GM18868 (cell line): Measurements from ENCODE around the gene ENTPD6.
"Not testable (repeated sequence)": the region's sequence is repeated elsewhere in the genome, so short reads cannot be mapped to it uniquely, and the experiment has no call there.

ENCODE experiments used
- ATAC-seq: cut with Tn5 transposase; IDR thresholded peaks from one replicate; pipeline ENCODE4 v1.9.1; 2021; ENCODE audit warnings: mild to moderate bottlenecking, moderate library complexity; ENCODE audit not compliant: unreplicated experiment

The ENTPD6 gene

GRCh38 chr20:25254986-25255680, 59.6 kb downstream of the ENTPD6 start:
- no peak for ATAC-seq

- ATAC-seq, result no peak
These were observed 60.8 kb downstream of the ENTPD6 start for GRCh38 chr20:25256226-25256859.

GRCh38 chr20:25257130-25257529, 61.6 kb downstream of the ENTPD6 start:
- ATAC-seq, result no peak

DNA sequence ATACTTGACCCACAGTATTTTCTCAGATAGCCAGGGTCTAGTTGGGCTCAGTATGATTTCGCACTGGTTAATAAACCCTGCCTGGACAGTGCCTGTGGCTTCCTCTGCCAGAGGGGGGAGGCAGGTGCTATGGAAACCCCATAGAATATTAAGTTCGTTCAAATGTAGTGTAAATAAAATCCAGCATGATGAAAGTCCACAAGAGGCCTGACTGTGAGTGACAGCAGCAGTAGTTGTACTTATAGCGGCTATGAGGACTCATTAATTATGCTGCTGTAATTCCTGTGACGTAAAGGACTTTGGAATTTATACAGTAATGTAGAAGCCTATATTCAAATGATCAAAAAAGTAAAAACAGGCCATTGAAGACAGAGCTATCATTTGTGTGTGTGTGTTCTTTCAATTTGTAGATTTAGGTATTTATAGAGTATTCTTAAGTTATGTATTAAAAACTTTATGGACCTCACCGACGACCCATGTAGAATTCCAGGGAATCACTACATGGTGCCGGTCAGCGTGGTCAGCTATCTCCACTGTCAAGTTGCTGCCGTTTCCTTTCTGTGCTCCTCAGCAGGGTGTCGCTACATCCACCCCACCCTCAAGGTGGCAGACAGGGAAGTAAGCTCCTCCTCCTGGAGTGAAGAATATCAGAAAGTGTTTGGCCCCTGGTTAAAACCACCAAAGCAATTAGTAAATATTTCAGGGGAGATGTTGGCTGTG, 62.4 kb downstream of the ENTPD6 start:
- no peak for ATAC-seq

DNA sequence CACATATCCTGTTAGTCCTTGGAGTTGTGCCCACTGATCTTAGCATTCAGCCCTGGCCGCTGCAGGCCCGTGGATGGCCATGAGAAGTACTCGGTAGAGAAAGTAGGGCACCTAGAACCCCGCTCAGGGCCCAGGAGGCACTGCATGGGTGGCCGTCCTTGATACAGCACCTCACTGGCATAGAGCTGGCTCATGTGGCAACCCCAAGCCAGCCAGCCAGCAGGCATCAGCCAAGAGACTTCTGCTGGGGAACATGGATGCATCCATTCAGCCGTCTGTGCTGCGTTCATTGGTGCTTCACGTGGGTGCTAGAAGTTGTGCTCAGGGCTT, 62.9 kb downstream of the ENTPD6 start:
- no peak for ATAC-seq

GRCh38 chr20:25258828-25259227, 63.3 kb downstream of the ENTPD6 start:
- no peak for ATAC-seq

GRCh38 chr20:25259358-25259757, 63.8 kb downstream of the ENTPD6 start:
- ATAC-seq, result no peak

GRCh38 chr20:25259788-25260254, 64.3 kb downstream of the ENTPD6 start:
- no peak for ATAC-seq

GRCh38 chr20:25260770-25261437, 65.4 kb downstream of the ENTPD6 start:
- ATAC-seq, result not testable (repeated sequence)

DNA sequence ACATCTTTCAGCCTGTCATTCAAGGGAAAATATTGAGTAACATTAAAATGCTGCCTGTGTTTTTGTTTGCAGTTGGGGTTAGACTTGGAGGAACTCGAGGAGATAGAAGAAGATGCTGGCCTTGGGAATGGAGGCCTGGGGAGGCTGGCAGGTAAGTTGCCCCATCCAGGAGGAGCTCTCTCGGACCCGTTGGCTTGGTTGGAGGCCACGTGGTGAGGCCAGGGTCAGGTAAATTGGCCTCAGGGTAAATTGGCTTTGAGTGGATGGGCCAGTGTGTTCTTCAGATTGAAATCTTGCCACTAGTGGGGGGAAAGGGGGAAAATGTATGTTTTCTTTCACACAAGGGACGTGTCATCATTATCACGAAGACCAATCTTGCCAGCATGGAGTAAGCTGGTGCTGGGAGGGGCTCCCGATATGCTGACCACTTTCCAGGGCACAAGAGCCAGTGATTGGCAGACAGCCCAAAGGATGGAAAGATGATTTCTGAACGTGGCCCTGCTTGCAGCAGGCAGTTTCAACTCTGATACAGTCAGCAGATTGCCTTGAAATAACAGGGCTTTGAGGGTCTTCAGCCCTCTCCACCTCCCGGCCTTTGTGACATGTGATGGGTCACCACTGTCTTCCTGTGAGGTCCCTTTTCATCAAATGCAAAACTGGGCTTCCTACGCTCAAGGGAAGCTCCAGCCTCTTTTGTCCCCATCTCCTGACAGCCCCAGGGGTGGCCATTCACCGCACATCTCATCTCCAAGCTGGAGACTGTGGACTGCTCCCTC, 73.7 kb downstream of the ENTPD6 start:
- ATAC-seq, result no peak

DNA sequence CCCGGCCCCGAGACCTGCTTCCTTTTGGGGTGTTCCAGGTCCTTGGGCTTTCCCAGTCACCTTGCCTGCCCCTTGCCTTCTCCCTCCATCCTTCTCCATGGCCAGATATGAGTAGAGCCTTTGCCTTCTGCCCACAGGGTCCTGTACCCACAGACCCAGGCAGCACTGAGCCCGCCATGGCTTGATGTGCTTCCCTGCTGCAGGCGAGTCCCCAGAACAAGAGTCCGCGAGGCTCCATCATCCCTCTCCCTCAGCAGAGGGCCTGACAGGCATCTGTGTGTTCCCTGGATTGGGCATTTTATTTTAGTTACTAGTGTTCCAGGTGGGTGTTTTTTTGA, 74.3 kb downstream of the ENTPD6 start:
- no peak for ATAC-seq

- ATAC-seq, result no peak
These were observed 75.3 kb downstream of the ENTPD6 start for GRCh38 chr20:25270829-25271251.

DNA sequence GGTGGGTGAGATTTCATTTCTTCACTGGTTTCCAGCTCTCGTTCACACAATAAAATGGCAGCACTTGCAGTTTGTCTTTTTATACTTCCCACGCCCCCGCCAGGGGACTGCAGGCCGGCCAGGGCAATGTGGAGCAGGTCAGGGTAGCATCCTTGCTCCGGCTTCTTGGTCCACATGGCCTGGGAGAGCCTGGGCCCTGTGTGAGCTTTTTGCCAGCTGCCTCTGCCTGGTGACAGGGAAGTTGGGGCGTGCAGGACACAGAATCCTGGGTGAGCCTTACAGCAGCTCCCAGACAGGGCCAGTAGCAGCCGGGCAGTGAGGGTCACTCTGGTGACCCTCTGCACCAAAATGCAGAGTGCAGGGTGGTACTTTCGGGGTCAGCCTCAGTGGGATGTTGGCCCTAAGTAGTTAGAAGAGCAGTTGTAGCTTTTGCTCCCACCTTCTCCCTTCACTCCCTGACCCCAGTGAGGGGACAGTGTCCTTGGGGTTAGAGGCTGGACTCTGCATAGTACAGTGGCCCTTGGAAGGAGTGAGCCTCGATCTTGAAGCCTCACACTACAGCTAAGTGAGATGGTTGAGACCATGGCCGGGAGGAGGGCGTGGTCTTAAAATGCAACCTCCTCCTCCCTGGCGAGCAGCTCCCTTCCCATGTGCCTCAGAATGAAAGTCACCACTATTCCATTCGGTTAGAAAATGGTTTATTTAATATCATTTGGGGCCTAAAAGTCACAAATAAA, 76.1 kb downstream of the ENTPD6 start:
- no peak for ATAC-seq

DNA sequence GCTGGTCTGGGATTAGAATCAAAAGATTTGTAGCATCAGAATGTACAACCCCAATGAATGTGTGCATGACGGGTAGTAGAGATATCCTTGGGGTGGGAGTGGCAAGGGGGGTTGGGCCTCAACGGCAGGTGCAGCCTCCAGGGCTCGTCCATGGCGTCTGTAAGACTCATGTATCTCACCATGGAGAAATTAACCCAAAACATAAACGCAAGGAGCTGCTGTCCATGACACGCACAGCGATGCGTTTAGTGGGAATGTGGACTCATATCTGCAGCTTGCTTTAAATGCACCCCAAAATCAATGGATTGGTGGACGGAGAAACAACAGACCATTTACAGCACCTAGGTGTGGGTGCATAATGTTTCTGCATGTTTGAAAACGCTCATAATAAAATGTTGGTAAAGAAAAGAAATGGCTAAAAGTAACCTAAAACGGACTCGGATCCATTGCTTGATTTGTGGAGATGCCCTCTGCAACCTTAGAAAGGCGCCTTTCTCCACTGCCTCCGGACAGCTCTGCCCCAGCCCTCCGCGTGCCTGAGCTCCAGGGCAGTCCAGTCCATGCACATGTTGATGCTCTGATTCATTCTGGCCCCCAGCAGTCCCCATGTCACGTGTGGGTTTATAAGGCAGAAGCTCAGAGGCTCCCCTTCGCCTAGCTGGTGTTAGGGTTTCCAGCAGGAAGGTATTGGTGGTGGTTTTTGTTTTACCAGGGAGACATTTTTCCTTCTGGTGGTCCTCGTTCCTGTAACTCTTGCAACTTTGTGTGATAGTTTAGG, 76.9 kb downstream of the ENTPD6 start:
- no peak for ATAC-seq

- ATAC-seq, result no peak
These were observed 77.5 kb downstream of the ENTPD6 start for GRCh38 chr20:25273046-25273445.

GRCh38 chr20:25273541-25274358, 78.2 kb downstream of the ENTPD6 start:
- ATAC-seq, result no peak

- no peak for ATAC-seq
These were observed 79.0 kb downstream of the ENTPD6 start for GRCh38 chr20:25274481-25274880.
